ENCODE data around the gene HOXC9. TPM values are rescaled to one million over a fixed set of nuclear protein-coding genes. Genes with fewer than 3 reads are reported as not detected.
A peak's percentile ranks its signal among the peaks of the same experiment; 100 is the strongest.

HOXC9 gene
- total and polyA plus RNA-seq, 9 of the 15 experiments (the other 6 are each of a cell fraction or from before 2014, with no cell fraction given): 1.1 to 10.5 (median 9.3) TPM

DNA sequence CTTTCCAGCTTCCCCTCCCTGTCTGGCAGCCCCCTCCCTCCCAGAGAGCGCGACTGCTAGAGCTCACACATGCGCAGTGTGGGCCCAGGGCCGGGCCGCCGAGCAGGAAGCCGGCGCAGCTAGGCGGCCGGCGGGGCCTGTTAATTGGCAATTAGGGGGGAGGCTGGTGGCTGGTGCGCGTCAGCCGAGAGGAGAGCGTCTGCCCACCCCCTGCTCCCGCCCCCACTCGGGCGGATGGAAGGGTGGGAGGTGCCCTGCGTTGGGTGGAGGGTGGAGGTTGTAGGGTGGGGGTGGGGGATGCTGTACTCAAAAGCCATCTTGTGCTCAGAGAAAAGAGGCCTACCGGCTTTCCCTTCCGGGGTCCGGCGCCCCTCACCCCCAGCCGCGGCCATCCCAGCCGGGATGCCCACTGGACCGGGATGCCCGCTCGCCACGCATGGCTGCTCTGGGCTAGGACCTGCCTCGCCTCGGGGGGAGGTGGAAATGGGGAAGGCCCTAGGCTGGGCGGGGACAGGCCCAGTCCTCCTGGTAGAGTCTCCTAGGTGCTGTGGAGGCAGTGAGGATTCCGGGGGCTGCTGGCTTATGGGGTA lies 18.0 kb downstream of the HOXC9 start (continued):
- TF ChIP-seq, protein P1, sequence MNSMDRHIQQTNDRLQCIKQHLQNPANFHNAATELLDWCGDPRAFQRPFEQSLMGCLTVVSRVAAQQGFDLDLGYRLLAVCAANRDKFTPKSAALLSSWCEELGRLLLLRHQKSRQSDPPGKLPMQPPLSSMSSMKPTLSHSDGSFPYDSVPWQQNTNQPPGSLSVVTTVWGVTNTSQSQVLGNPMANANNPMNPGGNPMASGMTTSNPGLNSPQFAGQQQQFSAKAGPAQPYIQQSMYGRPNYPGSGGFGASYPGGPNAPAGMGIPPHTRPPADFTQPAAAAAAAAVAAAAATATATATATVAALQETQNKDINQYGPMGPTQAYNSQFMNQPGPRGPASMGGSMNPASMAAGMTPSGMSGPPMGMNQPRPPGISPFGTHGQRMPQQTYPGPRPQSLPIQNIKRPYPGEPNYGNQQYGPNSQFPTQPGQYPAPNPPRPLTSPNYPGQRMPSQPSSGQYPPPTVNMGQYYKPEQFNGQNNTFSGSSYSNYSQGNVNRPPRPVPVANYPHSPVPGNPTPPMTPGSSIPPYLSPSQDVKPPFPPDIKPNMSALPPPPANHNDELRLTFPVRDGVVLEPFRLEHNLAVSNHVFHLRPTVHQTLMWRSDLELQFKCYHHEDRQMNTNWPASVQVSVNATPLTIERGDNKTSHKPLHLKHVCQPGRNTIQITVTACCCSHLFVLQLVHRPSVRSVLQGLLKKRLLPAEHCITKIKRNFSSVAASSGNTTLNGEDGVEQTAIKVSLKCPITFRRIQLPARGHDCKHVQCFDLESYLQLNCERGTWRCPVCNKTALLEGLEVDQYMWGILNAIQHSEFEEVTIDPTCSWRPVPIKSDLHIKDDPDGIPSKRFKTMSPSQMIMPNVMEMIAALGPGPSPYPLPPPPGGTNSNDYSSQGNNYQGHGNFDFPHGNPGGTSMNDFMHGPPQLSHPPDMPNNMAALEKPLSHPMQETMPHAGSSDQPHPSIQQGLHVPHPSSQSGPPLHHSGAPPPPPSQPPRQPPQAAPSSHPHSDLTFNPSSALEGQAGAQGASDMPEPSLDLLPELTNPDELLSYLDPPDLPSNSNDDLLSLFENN (IDR thresholded peaks at IDR 0.05; ENCODE audit: low read depth in 2 of 2, low read length in 2 of 2): no peak
- TF ChIP-seq CTBP1 (IDR thresholded peaks at IDR 0.05; ENCODE audit: borderline replicate concordance) (0 out of 2 replicates have a peak, but pooled peaks have one; percentile 27), MED1 (CRISPR knock-in tag; IDR thresholded peaks at IDR 0.05; ENCODE audit: borderline replicate concordance) (no peak), RAD21 (CRISPR knock-in tag; conservative IDR thresholded peaks at IDR 0.05 in 1 of 2, IDR thresholded peaks at IDR 0.05 in 1 of 2) (no peak), KLF10 (CRISPR knock-in tag; IDR thresholded peaks at IDR 0.05) (no peak), MEF2D (tag; conservative IDR thresholded peaks at IDR 0.05; ENCODE audit: low read depth) (no peak), ETV5 (CRISPR knock-in tag; IDR thresholded peaks at IDR 0.05; ENCODE audit: low read depth) (0 out of 2 replicates have a peak, but pooled peaks have one; percentile 9), SP2 (IDR thresholded peaks at IDR 0.05; ENCODE audit: extremely low read depth, low read depth, low read length, poor library complexity, severe bottlenecking) (no peak), BRCA1 (IDR thresholded peaks at IDR 0.05) (no peak), BRCA1 (CRISPR knock-in tag; IDR thresholded peaks at IDR 0.05) (no peak), POLR2G (IDR thresholded peaks at IDR 0.05; ENCODE audit: low read depth, low read length) (peak; percentile 88), RFX1 (IDR thresholded peaks at IDR 0.05) (no peak), RBM39 (optimal IDR thresholded peaks at IDR 0.05; ENCODE audit: low read depth, low read length) (no peak)
- TF ChIP-seq, protein P2, sequence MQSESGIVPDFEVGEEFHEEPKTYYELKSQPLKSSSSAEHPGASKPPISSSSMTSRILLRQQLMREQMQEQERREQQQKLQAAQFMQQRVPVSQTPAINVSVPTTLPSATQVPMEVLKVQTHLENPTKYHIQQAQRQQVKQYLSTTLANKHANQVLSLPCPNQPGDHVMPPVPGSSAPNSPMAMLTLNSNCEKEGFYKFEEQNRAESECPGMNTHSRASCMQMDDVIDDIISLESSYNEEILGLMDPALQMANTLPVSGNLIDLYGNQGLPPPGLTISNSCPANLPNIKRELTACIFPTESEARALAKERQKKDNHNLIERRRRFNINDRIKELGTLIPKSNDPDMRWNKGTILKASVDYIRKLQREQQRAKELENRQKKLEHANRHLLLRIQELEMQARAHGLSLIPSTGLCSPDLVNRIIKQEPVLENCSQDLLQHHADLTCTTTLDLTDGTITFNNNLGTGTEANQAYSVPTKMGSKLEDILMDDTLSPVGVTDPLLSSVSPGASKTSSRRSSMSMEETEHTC (IDR thresholded peaks at IDR 0.05): no peak
- TF ChIP-seq, protein P3, sequence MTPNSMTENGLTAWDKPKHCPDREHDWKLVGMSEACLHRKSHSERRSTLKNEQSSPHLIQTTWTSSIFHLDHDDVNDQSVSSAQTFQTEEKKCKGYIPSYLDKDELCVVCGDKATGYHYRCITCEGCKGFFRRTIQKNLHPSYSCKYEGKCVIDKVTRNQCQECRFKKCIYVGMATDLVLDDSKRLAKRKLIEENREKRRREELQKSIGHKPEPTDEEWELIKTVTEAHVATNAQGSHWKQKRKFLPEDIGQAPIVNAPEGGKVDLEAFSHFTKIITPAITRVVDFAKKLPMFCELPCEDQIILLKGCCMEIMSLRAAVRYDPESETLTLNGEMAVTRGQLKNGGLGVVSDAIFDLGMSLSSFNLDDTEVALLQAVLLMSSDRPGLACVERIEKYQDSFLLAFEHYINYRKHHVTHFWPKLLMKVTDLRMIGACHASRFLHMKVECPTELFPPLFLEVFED (CRISPR knock-in tag; conservative IDR thresholded peaks at IDR 0.05): 0 out of 2 replicates have a peak, but pooled peaks have one; percentile 54
- TF ChIP-seq, protein P4, sequence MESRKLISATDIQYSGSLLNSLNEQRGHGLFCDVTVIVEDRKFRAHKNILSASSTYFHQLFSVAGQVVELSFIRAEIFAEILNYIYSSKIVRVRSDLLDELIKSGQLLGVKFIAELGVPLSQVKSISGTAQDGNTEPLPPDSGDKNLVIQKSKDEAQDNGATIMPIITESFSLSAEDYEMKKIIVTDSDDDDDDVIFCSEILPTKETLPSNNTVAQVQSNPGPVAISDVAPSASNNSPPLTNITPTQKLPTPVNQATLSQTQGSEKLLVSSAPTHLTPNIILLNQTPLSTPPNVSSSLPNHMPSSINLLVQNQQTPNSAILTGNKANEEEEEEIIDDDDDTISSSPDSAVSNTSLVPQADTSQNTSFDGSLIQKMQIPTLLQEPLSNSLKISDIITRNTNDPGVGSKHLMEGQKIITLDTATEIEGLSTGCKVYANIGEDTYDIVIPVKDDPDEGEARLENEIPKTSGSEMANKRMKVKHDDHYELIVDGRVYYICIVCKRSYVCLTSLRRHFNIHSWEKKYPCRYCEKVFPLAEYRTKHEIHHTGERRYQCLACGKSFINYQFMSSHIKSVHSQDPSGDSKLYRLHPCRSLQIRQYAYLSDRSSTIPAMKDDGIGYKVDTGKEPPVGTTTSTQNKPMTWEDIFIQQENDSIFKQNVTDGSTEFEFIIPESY (CRISPR knock-in tag; IDR thresholded peaks at IDR 0.05): no peak
